Effector memory CD8-positive, alpha-beta T cell (primary cell): ENCODE results near the gene ZNF816.

Experiments used
- ATAC-seq: fragments of 150-1000 bp; cut with Tn5 transposase; replicated peaks from 2 replicates; pipeline ENCODE4 v1.10.0; 2021; ENCODE audit warnings: mild to moderate bottlenecking, moderate library complexity
- DNase-seq, 3 experiments: peaks; one replicate each; pipeline ENCODE4 v3.0.0; 2021
- H3K27ac Mint-ChIP-seq, 2 donors: one replicate each; pipeline ENCODE4 v1.8.0; 2022; ENCODE audit warnings: mild to moderate bottlenecking in 2 of 2, mixed read lengths in 2 of 2, moderate library complexity in 2 of 2
- H3K27me3 Mint-ChIP-seq, 2 donors: one replicate each; pipeline ENCODE4 v1.8.0; 2022; ENCODE audit warnings: mixed read lengths in 2 of 2
- H3K36me3 Mint-ChIP-seq: one replicate; pipeline ENCODE4 v1.8.0; 2022; ENCODE audit warnings: mild to moderate bottlenecking, moderate library complexity, mixed read lengths; ENCODE audit not compliant: insufficient read depth
- H3K4me1 Mint-ChIP-seq, 2 donors: one replicate each; pipeline ENCODE4 v1.8.0; 2022; ENCODE audit warnings: low read depth in 2 of 2, mixed read lengths in 2 of 2
- H3K4me3 Mint-ChIP-seq, 2 donors: one replicate each; pipeline ENCODE4 v1.8.0; 2022; ENCODE audit warnings: mild to moderate bottlenecking in 2 of 2, mixed read lengths in 2 of 2, moderate library complexity in 2 of 2
- H3K9me3 Mint-ChIP-seq, 2 donors: one replicate each; pipeline ENCODE4 v1.8.0; 2022; ENCODE audit warnings: mixed read lengths in 2 of 2
- total RNA-seq, 9 experiments: gene quantifications; one replicate each; lab custom pipeline; 2026; lab: John Stamatoyannopoulos, UW

The ZNF816 gene
- 3.4 to 39.6 (median 19.3) reads per million in 9 experiments for total RNA-seq

GRCh38 chr19:52962394-52963246 is at the start of gene ZNF816:
TSS of gene ZNF816 (minus strand) at chr19:52962881. CDS start at chr19:52956089, 6,792 bp downstream.
- ATAC-seq (peak; percentile 99), DNase-seq (peak; percentile 97 to 100 (median 99))
- Mint-ChIP-seq H3K4me1 (peaks cover 17 to 21% of the 10 kb centered on the region in 2 donors), H3K27me3 (no peaks in the 10 kb centered on the region), H3K27ac (peak within 1 kb of the TSS; percentile 89 to 95), H3K4me3 (peak within 1 kb of the TSS; percentile 88 to 95), H3K9me3 (peaks cover 0 to 2% of the 10 kb centered on the region in 2 donors), H3K36me3 (peaks cover 13% of the 10 kb centered on the region)

GRCh38 chr19:53012006-53012405 is 49.3 kb upstream of the ZNF816 start:
- DNase-seq: no peak
- H3K27ac Mint-ChIP-seq: no peak overlapping the region
- H3K27me3 Mint-ChIP-seq: peaks cover 0 to 8% of the 10 kb centered on the region in 2 donors
- no peaks in the 10 kb centered on the region for H3K9me3 Mint-ChIP-seq
- no peaks in the 10 kb centered on the region for H3K36me3 Mint-ChIP-seq
- H3K4me1 Mint-ChIP-seq: peaks cover 0 to 3% of the 10 kb centered on the region in 2 donors
- no peak for ATAC-seq
- no peak overlapping the region for H3K4me3 Mint-ChIP-seq

GRCh38 chr19:53010494-53010893 is 47.8 kb upstream of the ZNF816 start:
- Mint-ChIP-seq H3K27me3 (peaks cover 0 to 8% of the 10 kb centered on the region in 2 donors), H3K4me3 (no peak overlapping the region), H3K27ac (no peak overlapping the region), H3K36me3 (no peaks in the 10 kb centered on the region), H3K4me1 (peaks cover 0 to 3% of the 10 kb centered on the region in 2 donors), H3K9me3 (no peaks in the 10 kb centered on the region)
- ATAC-seq (no peak), DNase-seq (no peak)

GRCh38 chr19:53008061-53008778 is 45.5 kb upstream of the ZNF816 start:
- Mint-ChIP-seq H3K4me1 (peaks cover 0 to 3% of the 10 kb centered on the region in 2 donors), H3K9me3 (no peaks in the 10 kb centered on the region), H3K4me3 (no peak overlapping the region), H3K36me3 (no peaks in the 10 kb centered on the region), H3K27ac (no peak overlapping the region), H3K27me3 (peaks cover 0 to 8% of the 10 kb centered on the region in 2 donors)
- ATAC-seq: no peak
- no peak for DNase-seq

GRCh38 chr19:53007606-53008005 is 44.9 kb upstream of the ZNF816 start:
- peaks cover 0 to 8% of the 10 kb centered on the region in 2 donors for H3K27me3 Mint-ChIP-seq
- H3K27ac Mint-ChIP-seq: no peak overlapping the region
- no peak overlapping the region for H3K4me3 Mint-ChIP-seq
- H3K4me1 Mint-ChIP-seq: peaks cover 0 to 3% of the 10 kb centered on the region in 2 donors
- H3K36me3 Mint-ChIP-seq: no peaks in the 10 kb centered on the region
- ATAC-seq (no peak), DNase-seq (no peak)
- no peaks in the 10 kb centered on the region for H3K9me3 Mint-ChIP-seq

GRCh38 chr19:53007200-53007599 is 44.5 kb upstream of the ZNF816 start:
- ATAC-seq: no peak
- H3K4me3 Mint-ChIP-seq: no peak overlapping the region
- H3K4me1 Mint-ChIP-seq: peaks cover 0 to 3% of the 10 kb centered on the region in 2 donors
- no peaks in the 10 kb centered on the region for H3K9me3 Mint-ChIP-seq
- no peaks in the 10 kb centered on the region for H3K36me3 Mint-ChIP-seq
- peaks cover 0 to 8% of the 10 kb centered on the region in 2 donors for H3K27me3 Mint-ChIP-seq
- no peak for DNase-seq
- H3K27ac Mint-ChIP-seq: no peak overlapping the region

- DNase-seq (no peak), ATAC-seq (no peak)
- peaks cover 0 to 3% of the 10 kb centered on the region in 2 donors for H3K4me1 Mint-ChIP-seq
- no peak overlapping the region for H3K27ac Mint-ChIP-seq
- H3K36me3 Mint-ChIP-seq: no peaks in the 10 kb centered on the region
- no peaks in the 10 kb centered on the region for H3K9me3 Mint-ChIP-seq
- no peak overlapping the region for H3K4me3 Mint-ChIP-seq
- H3K27me3 Mint-ChIP-seq: peaks cover 4 to 8% of the 10 kb centered on the region in 2 donors
Observed at GRCh38 chr19:53004242-53004641, 41.6 kb upstream of the ZNF816 start.

- H3K36me3 Mint-ChIP-seq: no peaks in the 10 kb centered on the region
- no peak overlapping the region for H3K4me3 Mint-ChIP-seq
- H3K4me1 Mint-ChIP-seq: peaks cover 0 to 1% of the 10 kb centered on the region in 2 donors
- ATAC-seq (no peak), DNase-seq (no peak)
- H3K27me3 Mint-ChIP-seq: peaks cover 2 to 9% of the 10 kb centered on the region in 2 donors
- no peaks in the 10 kb centered on the region for H3K9me3 Mint-ChIP-seq
- H3K27ac Mint-ChIP-seq: no peak overlapping the region
Observed at GRCh38 chr19:53002479-53002878, 39.8 kb upstream of the ZNF816 start.

- peaks cover 0 to 1% of the 10 kb centered on the region in 2 donors for H3K4me1 Mint-ChIP-seq
- H3K9me3 Mint-ChIP-seq: no peaks in the 10 kb centered on the region
- H3K27me3 Mint-ChIP-seq: peaks cover 0 to 9% of the 10 kb centered on the region in 2 donors
- H3K36me3 Mint-ChIP-seq: peaks cover 9% of the 10 kb centered on the region
- no peak overlapping the region for H3K27ac Mint-ChIP-seq
- no peak overlapping the region for H3K4me3 Mint-ChIP-seq
- ATAC-seq (no peak), DNase-seq (no peak)
Observed at GRCh38 chr19:52997975-52998374, 35.3 kb upstream of the ZNF816 start.

GRCh38 chr19:52995711-52996110 is 33.0 kb upstream of the ZNF816 start:
- no peak overlapping the region for H3K27ac Mint-ChIP-seq
- no peak overlapping the region for H3K4me3 Mint-ChIP-seq

GRCh38 chr19:52993342-52994178 is 30.9 kb upstream of the ZNF816 start:
- Mint-ChIP-seq H3K9me3 (no peaks in the 10 kb centered on the region), H3K36me3 (peaks cover 14% of the 10 kb centered on the region), H3K27me3 (no peaks in the 10 kb centered on the region), H3K27ac (peak overlapping the region; percentile 15 to 68), H3K4me1 (peaks cover 10% of the 10 kb centered on the region in 2 donors), H3K4me3 (peak overlapping the region; percentile 67 to 71)
- DNase-seq: peak; percentile 81 to 83 (median 82)
- ATAC-seq: peak; percentile 94

More at GRCh38 chr19:52995711-52996110, 33.0 kb upstream of the ZNF816 start:
- DNase-seq (no peak), ATAC-seq (no peak)
- H3K4me1 Mint-ChIP-seq: peaks cover 10% of the 10 kb centered on the region in 2 donors
- peaks cover 9% of the 10 kb centered on the region for H3K36me3 Mint-ChIP-seq
- H3K27me3 Mint-ChIP-seq: peaks cover 0 to 9% of the 10 kb centered on the region in 2 donors
- H3K9me3 Mint-ChIP-seq: no peaks in the 10 kb centered on the region

- Mint-ChIP-seq H3K4me3 (peak overlapping the region; percentile 67 to 71), H3K9me3 (peaks cover 0 to 3% of the 10 kb centered on the region in 2 donors), H3K36me3 (peaks cover 23% of the 10 kb centered on the region), H3K27me3 (no peaks in the 10 kb centered on the region), H3K4me1 (peaks cover 10% of the 10 kb centered on the region in 2 donors), H3K27ac (peak overlapping the region; percentile 15 to 61)
- DNase-seq (no peak), ATAC-seq (no peak)
Observed at GRCh38 chr19:52992109-52993004, 29.7 kb upstream of the ZNF816 start.
